ENCODE results near the gene SHISA5.

DNA sequence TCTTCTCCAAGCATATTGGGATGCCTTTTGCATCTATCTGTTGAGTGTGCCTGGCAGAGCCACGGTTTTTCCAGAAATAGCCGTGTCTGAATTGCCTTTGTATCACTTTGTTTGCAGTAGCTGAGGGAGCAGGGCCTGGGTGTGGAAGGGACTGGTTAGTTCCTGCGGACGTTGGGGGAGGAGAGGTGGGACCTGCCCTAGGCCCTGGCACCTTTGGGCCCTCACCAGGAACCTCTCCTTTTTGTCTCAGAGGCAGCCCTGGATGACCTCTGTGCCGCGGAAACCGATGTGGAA lies 38.8 kb downstream of the SHISA5 start:
- TF ChIP-seq, protein P1, sequence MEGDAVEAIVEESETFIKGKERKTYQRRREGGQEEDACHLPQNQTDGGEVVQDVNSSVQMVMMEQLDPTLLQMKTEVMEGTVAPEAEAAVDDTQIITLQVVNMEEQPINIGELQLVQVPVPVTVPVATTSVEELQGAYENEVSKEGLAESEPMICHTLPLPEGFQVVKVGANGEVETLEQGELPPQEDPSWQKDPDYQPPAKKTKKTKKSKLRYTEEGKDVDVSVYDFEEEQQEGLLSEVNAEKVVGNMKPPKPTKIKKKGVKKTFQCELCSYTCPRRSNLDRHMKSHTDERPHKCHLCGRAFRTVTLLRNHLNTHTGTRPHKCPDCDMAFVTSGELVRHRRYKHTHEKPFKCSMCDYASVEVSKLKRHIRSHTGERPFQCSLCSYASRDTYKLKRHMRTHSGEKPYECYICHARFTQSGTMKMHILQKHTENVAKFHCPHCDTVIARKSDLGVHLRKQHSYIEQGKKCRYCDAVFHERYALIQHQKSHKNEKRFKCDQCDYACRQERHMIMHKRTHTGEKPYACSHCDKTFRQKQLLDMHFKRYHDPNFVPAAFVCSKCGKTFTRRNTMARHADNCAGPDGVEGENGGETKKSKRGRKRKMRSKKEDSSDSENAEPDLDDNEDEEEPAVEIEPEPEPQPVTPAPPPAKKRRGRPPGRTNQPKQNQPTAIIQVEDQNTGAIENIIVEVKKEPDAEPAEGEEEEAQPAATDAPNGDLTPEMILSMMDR (IDR thresholded peaks at IDR 0.05 in 4 of 5, conservative IDR thresholded peaks at IDR 0.05 in 1 of 5): peak in 1 of 5 experiments; percentile 87
- no peak for TF ChIP-seq POLR2A (IDR thresholded peaks at IDR 0.05)

Data from gastrocnemius medialis (tissue), 4 donors.